GM23338 (cell line): ENCODE measurements around the gene RPS17. TPM values are rescaled to one million over a fixed set of nuclear protein-coding genes. Genes with fewer than 3 reads are reported as not detected.
"Not testable (repeated sequence)": the region's sequence is repeated elsewhere in the genome, so short reads cannot be mapped to it uniquely, and the experiment has no call there.

ENCODE experiments used
- ATAC-seq: fragments of 200-7000 bp; cut with Tn5 transposase; 3 replicates; pipeline ENCODE4 v1.9.1; 2020
- DNase-seq: peaks from one replicate; pipeline ENCODE4 v3.0.0-alpha.2; 2015; ENCODE audit warnings: low spot score
- H2AFZ ChIP-seq: fragments of 200-600 bp; sonication (generic); 2 replicates; pipeline ENCODE4 v1.8.0; 2016; ENCODE audit warnings: antibody characterized with exemption, mild to moderate bottlenecking, moderate library complexity
- H3F3A ChIP-seq: fragments of 200-600 bp; sonication (generic); replicated peaks from 2 replicates; pipeline ENCODE4 v1.8.0; 2017; ENCODE audit warnings: antibody characterized with exemption, mixed run types, low read depth
- H3K27ac ChIP-seq: fragments of 200-600 bp; sonication (generic); 2 replicates; pipeline ENCODE4 v1.6.1; 2016; ENCODE audit warnings: low read depth
- H3K27me3 ChIP-seq: fragments of 200-600 bp; sonication (generic); 2 replicates; pipeline ENCODE4 v1.8.0; 2016; ENCODE audit warnings: mild to moderate bottlenecking, mixed run types, moderate library complexity; ENCODE audit not compliant: insufficient read depth
- H3K36me3 ChIP-seq: fragments of 200-600 bp; sonication (generic); 2 replicates; pipeline ENCODE4 v1.8.0; 2016; ENCODE audit warnings: mild to moderate bottlenecking; ENCODE audit not compliant: insufficient read depth
- H3K4me1 ChIP-seq: fragments of 200-600 bp; sonication (generic); 2 replicates; pipeline ENCODE4 v1.8.0; 2016; ENCODE audit warnings: mild to moderate bottlenecking, moderate library complexity; ENCODE audit not compliant: insufficient read depth
- H3K4me2 ChIP-seq: fragments of 200-600 bp; sonication (generic); 2 replicates; pipeline ENCODE4 v1.7.1; 2017; ENCODE audit warnings: mixed run types
- H3K4me3 ChIP-seq: fragments of 200-600 bp; sonication (generic); 2 replicates; pipeline ENCODE4 v1.6.1; 2016; ENCODE audit warnings: mixed run types
- H3K79me2 ChIP-seq: fragments of 200-600 bp; sonication (generic); replicated peaks from 2 replicates; pipeline ENCODE4 v1.8.0; 2017; ENCODE audit warnings: mild to moderate bottlenecking; ENCODE audit not compliant: insufficient read depth
- H3K9me2 ChIP-seq: fragments of 200-600 bp; sonication (generic); 2 replicates; pipeline ENCODE4 v1.8.0; 2017; ENCODE audit not compliant: insufficient read depth
- H4K20me1 ChIP-seq: fragments of 200-600 bp; sonication (generic); replicated peaks from 2 replicates; pipeline ENCODE4 v1.8.0; 2017; ENCODE audit warnings: mild to moderate bottlenecking; ENCODE audit not compliant: insufficient read depth
- H3K27ac Mint-ChIP-seq: 2 replicates; pipeline ENCODE4 v1.8.0; 2020; ENCODE audit warnings: inconsistent platforms, mild to moderate bottlenecking, moderate library complexity, mixed read lengths
- H3K27me3 Mint-ChIP-seq: 3 replicates; pipeline ENCODE4 v1.8.0; 2022; ENCODE audit warnings: low read depth, mild to moderate bottlenecking, moderate library complexity, mixed read lengths, inconsistent platforms; ENCODE audit not compliant: insufficient read depth, poor library complexity
- H3K36me3 Mint-ChIP-seq: 3 replicates; pipeline ENCODE4 v1.8.0; 2021; ENCODE audit warnings: low read depth, mild to moderate bottlenecking, inconsistent platforms, moderate library complexity, mixed read lengths
- H3K4me1 Mint-ChIP-seq: 3 replicates; pipeline ENCODE4 v1.8.0; 2020; ENCODE audit warnings: mild to moderate bottlenecking, inconsistent platforms, mixed read lengths
- H3K4me3 Mint-ChIP-seq: 3 replicates; pipeline ENCODE4 v1.8.0; 2021; ENCODE audit warnings: moderate library complexity, mild to moderate bottlenecking, inconsistent platforms, mixed read lengths
- H3K9me3 Mint-ChIP-seq: 3 replicates; pipeline ENCODE4 v1.8.0; 2020; ENCODE audit warnings: moderate library complexity, mild to moderate bottlenecking, inconsistent platforms, mixed read lengths
- polyA plus RNA-seq: library from polyadenylated mRNA; unstranded; fragments of >200 nt; fragmentation: Nextera tagmentation; extraction: Ambion mirVana; gene quantifications from 2 replicates; pipeline ENCODE4 v1.2.1, GENCODE V29; 2016
- total RNA-seq: library from RNA; depleted of rRNA; stranded (reverse); fragments of >200 nt; shearing (Covaris generic); gene quantifications from 2 replicates; pipeline ENCODE4 v1.2.3, GENCODE V29; 2014
- TF ChIP-seq, protein P1 (sequence below), 2 experiments: fragments of 200-600 bp in 1 of 2; sonication (generic) in 1 of 2; conservative IDR thresholded peaks; 2 replicates each; pipeline versions ENCODE4 v1.5.1 to v1.6.1; 2016 to 2017; ENCODE audit warnings: antibody characterized with exemption in 2 of 2, low read depth in 2 of 2, mild to moderate bottlenecking in 2 of 2, moderate library complexity in 1 of 2

The RPS17 gene
- total and polyA plus RNA-seq, 2 experiments from 2014 or later, result 1,741 to 1,928 TPM

DNA sequence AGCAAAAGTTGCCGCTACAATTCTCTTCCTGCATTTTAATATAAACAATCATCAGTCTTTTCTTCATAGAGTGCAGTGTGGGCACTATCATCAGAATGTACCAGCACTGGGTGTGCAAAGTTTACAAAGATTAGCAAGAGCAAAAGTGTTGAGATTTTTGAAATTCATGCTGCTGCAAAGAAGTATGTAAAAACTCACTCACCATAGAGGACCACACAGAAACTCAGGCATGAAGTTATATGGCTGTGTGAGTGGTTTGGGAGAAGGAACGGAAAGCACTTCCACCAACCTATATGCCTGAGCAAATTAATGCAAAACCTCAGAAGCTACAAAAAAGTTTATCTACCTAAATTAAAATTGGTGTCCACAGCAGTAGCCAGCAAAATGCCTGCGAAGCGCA, 32.6 kb downstream of the RPS17 start:
- H4K20me1 ChIP-seq, H3K27ac Mint-ChIP-seq, H3K4me3 ChIP-seq, H3K27me3 ChIP-seq, H3K9me3 Mint-ChIP-seq, H2AFZ ChIP-seq, H3K4me3 Mint-ChIP-seq, H3K79me2 ChIP-seq, ATAC-seq, H3K27ac ChIP-seq, H3F3A ChIP-seq, H3K4me1 ChIP-seq, H3K36me3 ChIP-seq, H3K36me3 Mint-ChIP-seq, H3K4me2 ChIP-seq, H3K27me3 Mint-ChIP-seq, DNase-seq, H3K9me2 ChIP-seq, H3K4me1 Mint-ChIP-seq: not testable (repeated sequence)

DNA sequence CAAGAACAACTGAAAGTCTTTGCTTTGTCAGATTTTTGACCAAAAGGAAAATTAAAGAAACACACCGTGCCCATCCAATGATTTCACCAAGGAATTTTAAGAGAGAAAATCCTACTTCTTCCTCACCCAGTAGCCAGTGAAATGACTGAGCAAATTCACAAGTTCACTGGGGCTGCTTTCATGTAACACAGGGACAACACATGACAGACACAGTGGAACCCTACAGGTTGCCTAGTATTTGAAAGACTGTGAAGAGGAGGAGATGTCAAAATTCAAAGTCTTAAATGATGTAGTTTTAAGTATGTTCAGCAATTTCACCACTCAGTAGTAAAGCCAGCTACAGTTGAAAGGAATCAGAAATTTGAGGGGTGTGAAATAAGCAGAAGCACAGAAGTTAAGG, 33.2 kb downstream of the RPS17 start:
- not testable (repeated sequence) for H3K9me3 Mint-ChIP-seq, ATAC-seq, H3K9me2 ChIP-seq, H3K4me3 Mint-ChIP-seq, H3K27me3 Mint-ChIP-seq, H3K36me3 ChIP-seq, H3K4me3 ChIP-seq, H3K4me1 ChIP-seq, H3F3A ChIP-seq, H2AFZ ChIP-seq, H3K27ac Mint-ChIP-seq, H4K20me1 ChIP-seq, H3K4me2 ChIP-seq, H3K79me2 ChIP-seq, DNase-seq, H3K27ac ChIP-seq, H3K27me3 ChIP-seq, H3K4me1 Mint-ChIP-seq, H3K36me3 Mint-ChIP-seq

DNA sequence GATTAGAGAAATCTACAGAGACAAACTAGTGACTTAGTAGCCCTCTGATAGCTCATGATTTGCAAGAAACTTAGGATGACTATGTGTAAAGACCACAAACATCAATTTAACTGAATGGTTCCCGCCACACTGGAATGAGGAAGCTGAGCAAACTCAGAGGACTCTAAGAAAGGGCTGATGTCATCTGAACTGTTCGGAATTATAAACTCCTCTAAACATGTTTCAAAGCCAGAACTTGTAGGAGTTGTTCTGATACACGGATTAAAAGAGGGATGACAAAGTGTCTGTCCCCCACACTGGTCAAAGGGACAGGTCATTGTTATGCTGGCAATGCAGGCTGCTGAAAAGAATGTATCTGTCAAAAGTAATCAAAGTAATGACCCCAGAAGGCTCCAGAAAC, 34.4 kb downstream of the RPS17 start:
- not testable (repeated sequence) for H3K79me2 ChIP-seq, H3K27ac Mint-ChIP-seq, H3K4me1 ChIP-seq, H3K36me3 ChIP-seq, H3K4me1 Mint-ChIP-seq, H3K4me3 ChIP-seq, H4K20me1 ChIP-seq, H3K27me3 Mint-ChIP-seq, H3K9me3 Mint-ChIP-seq, H3K4me2 ChIP-seq, H2AFZ ChIP-seq, H3K27ac ChIP-seq, ATAC-seq, H3K4me3 Mint-ChIP-seq, H3K27me3 ChIP-seq, H3K36me3 Mint-ChIP-seq, H3K9me2 ChIP-seq, DNase-seq, H3F3A ChIP-seq

DNA sequence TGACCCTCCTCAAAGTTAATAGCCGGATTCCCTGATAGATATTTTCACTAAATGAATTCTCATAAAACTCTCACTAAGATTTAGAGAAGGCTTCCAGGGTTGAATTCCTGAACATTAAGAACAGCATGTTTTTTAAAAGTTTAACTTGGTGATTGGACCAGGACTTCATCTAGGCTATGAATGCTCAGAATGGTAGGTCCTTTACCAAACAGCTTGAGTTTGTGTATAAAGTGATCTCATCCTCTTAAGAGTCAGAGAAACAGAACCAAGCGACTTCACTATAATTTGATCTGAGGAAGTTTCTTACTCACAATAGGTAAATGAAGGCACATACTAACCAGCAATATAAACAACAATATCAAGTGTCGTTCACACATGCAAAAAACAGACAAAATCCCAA, 36.2 kb downstream of the RPS17 start:
- not testable (repeated sequence) for H3K4me1 Mint-ChIP-seq, H3K4me2 ChIP-seq, H3K27me3 Mint-ChIP-seq, H3K4me1 ChIP-seq, H3K27ac Mint-ChIP-seq, DNase-seq, H3K27ac ChIP-seq, H3K36me3 ChIP-seq, H3K4me3 Mint-ChIP-seq, H3K9me3 Mint-ChIP-seq, H3K9me2 ChIP-seq, H3K27me3 ChIP-seq, H3K36me3 Mint-ChIP-seq, H3F3A ChIP-seq, H4K20me1 ChIP-seq, H3K79me2 ChIP-seq, H2AFZ ChIP-seq, ATAC-seq, H3K4me3 ChIP-seq

DNA sequence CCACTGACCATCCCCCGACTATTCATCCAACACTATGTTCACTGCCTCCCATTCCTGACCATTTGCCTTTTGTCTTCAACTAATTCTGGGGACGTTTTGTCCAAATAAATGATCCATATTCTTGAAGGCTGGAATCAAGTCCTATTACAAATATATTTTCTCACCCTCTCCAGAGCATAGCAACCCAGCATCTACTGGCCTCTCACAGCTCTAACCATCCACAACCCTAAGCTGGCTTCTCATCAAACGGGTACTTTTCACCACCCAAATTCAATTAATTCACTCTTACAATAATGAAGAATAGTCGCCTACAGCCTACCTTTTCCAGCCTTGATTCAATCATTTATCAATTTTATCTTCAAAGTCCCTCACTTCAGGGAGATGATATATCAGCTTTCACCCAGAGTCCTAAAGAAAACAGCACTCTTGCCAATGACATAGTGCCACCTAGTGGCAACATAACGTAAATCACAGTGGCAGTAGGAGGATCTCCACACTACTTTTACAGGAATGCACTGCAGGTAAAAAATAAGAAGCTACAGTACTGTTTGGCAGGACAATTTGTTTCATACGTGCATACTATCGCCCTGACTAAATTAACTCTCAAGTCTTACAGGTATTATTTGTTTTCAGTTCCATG, 37.4 kb downstream of the RPS17 start:
- ATAC-seq, result peak; percentile 88
- not testable (repeated sequence) for H3K36me3 ChIP-seq, H3K27ac Mint-ChIP-seq, H3K36me3 Mint-ChIP-seq, H3F3A ChIP-seq, H3K4me1 Mint-ChIP-seq, H3K27me3 Mint-ChIP-seq, H3K9me2 ChIP-seq, H3K4me3 Mint-ChIP-seq, H3K27me3 ChIP-seq, H3K4me1 ChIP-seq, H3K9me3 Mint-ChIP-seq, H4K20me1 ChIP-seq, H3K27ac ChIP-seq, H3K4me3 ChIP-seq, DNase-seq, H2AFZ ChIP-seq, H3K4me2 ChIP-seq, H3K79me2 ChIP-seq
- TF ChIP-seq, protein P1, sequence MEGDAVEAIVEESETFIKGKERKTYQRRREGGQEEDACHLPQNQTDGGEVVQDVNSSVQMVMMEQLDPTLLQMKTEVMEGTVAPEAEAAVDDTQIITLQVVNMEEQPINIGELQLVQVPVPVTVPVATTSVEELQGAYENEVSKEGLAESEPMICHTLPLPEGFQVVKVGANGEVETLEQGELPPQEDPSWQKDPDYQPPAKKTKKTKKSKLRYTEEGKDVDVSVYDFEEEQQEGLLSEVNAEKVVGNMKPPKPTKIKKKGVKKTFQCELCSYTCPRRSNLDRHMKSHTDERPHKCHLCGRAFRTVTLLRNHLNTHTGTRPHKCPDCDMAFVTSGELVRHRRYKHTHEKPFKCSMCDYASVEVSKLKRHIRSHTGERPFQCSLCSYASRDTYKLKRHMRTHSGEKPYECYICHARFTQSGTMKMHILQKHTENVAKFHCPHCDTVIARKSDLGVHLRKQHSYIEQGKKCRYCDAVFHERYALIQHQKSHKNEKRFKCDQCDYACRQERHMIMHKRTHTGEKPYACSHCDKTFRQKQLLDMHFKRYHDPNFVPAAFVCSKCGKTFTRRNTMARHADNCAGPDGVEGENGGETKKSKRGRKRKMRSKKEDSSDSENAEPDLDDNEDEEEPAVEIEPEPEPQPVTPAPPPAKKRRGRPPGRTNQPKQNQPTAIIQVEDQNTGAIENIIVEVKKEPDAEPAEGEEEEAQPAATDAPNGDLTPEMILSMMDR (conservative IDR thresholded peaks at IDR 0.05; ENCODE audit: low read depth in 2 of 2), result peak in 1 of 2 experiments; percentile 51; a peak in 2 of 4 replicates

DNA sequence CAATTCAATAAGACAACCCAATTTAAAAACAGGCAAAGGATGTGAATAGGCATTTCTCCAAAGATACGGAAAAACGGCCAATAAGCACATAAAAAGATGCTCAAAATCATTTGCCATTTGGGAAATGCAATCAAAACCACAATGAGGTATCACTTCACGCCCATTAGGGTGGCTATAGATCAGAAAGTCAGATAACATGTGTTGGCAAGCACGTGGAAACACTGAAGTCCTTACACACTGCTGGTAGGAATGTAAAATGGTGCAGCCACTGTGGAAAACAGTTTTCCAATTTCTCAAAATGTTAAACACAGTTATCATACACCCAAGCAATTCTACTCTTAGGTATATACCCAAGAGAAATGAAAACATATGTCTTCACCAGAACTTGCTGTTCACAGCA, 39.5 kb downstream of the RPS17 start:
- H3K36me3 ChIP-seq, H3K4me1 Mint-ChIP-seq, H3K4me3 ChIP-seq, H2AFZ ChIP-seq, H3K27me3 Mint-ChIP-seq, H3K27me3 ChIP-seq, H3K36me3 Mint-ChIP-seq, H3K4me2 ChIP-seq, ATAC-seq, H3K27ac ChIP-seq, H3K27ac Mint-ChIP-seq, H4K20me1 ChIP-seq, DNase-seq, H3K9me3 Mint-ChIP-seq, H3F3A ChIP-seq, H3K79me2 ChIP-seq, H3K4me3 Mint-ChIP-seq, H3K4me1 ChIP-seq, H3K9me2 ChIP-seq: not testable (repeated sequence)
